ENCODE measurements around the gene PSPC1.

DNA sequence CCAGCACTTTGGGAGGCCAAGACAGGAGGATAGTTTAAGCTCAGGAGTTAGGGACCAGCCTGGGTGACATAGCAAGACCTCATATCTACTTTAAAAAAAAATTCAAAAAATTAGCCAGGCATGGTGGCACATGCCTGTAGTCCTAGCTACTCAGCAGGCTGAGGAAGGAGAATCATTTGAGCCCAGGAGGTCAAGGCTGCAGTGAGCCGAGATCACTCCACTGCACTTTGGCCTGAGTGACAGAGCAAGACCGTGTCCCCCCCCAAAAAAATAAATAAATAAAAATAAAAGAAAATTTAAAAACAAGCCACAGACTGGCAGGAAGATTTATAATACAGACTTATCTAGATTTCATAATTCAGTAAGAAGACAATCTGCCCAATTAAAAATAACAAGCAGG lies 14.8 kb downstream of the PSPC1 start:
- no peak for TF ChIP-seq CTCF (IDR thresholded peaks at IDR 0.05; ENCODE audit: poor library complexity, severe bottlenecking)
- no peak for TF ChIP-seq POLR2AphosphoS5 (IDR thresholded peaks at IDR 0.05)
- no peak for TF ChIP-seq EP300 (conservative IDR thresholded peaks at IDR 0.05; ENCODE audit: poor library complexity, severe bottlenecking)
